Activated T-helper 9 cell treated with anti-CD3 and anti-CD28 coated beads, Interleukin-2, amount 50 U/mL, for 16 hours (primary cell): ENCODE measurements around the gene PPM1E.
A peak's percentile ranks its signal among the peaks of the same experiment; 100 is the strongest.
"Not testable (repeated sequence)": the region's sequence is repeated elsewhere in the genome, so short reads cannot be mapped to it uniquely, and the experiment has no call there.

Source experiments
- DNase-seq: peaks from one replicate; pipeline ENCODE4 v3.0.0-alpha.2; 2020; ENCODE audit warnings: low read depth

PPM1E gene

DNA sequence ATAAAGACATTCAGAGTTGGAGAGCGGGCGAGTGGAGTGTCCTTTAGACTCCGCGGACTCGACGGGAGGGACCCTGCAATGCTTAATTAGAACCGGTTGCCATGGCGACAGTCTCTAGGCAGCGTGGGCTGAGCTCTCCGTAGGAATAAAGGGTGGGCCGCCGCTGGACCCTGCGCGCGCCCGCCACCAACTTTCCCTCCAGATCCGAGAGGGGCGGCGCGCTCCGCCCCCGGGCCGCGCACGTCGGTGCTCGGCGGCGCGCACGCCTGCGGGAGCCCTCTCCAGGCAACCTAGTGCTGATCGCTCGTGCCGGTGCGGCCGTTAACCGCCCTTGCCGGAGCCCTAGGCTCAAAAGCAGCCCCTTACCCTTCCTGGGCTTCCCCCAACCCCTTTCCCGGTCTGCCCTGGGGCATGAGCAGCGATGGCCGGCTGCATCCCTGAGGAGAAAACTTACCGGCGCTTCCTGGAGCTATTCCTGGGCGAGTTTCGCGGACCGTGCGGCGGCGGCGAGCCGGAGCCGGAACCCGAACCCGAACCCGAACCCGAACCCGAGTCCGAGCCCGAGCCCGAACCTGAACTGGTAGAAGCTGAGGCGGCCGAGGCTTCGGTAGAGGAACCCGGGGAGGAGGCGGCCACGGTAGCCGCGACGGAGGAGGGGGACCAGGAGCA lies at the start of gene PPM1E:
PPM1E (plus strand) TSS at position 278 of the 669 bp plus-strand sequence.
- DNase-seq, result peak; percentile 27

DNA sequence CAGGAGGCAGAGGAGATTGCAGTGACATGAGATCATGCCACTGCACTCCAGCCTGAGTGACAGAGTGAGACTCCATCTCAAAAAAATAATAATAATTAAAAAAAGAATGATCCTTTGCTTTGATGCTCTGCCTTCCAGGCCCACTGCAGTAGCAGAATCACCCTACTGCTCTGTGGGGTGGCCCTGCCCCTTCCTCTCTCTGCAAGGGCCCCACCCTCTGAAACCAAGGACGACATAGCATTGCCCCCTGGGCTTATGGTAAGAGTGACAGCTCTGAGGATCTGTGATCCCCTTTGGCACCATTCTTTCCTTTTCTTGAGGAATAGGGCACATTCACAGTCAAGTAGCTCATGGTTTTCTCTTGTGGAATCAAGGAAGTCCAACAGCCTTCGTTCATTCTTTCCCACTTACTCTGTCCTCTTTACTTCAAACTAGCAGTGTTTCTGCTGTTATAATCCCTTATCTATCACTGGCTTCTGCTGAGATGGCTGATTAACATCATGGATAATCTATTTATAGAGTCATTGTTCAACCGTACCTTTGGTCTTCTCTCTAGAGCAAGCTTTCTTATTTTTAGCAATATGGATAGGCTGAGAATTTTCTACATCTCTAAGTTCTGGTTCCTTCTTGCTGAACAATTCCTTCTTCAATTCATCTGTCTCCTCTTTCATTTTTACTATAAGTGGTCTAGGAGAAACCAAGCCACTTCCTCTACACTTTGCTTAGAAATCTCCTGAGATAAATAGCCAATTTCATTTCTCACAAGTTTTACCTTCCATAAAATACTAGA lies 49.1 kb upstream of the PPM1E start:
- DNase-seq, result no peak

GRCh38 chr17:58710948-58711552 lies 44.6 kb upstream of the PPM1E start:
- DNase-seq, result no peak

GRCh38 chr17:58722274-58722673 lies 33.4 kb upstream of the PPM1E start:
- DNase-seq, result no peak

DNA sequence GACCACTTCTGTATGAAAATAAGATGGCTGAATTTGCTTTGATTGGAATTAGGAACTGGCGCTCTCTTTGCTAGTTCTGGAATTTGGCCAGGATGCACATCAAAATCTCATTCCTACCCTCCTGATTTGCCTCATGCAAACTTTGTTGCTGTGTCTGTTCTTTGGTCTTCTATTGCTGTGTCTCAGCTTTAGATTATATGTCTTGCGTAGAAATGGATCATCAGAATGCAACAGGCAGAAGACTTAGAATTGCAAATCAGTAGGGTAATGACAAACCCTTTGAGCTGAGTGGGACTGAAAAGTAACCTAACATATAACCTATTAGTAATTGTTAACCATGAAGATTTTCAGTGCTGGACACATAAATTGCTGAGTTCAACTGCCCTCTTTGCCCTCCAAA lies 33.0 kb upstream of the PPM1E start:
- DNase-seq, result no peak

GRCh38 chr17:58728798-58729197 lies 26.9 kb upstream of the PPM1E start:
- no peak for DNase-seq

DNA sequence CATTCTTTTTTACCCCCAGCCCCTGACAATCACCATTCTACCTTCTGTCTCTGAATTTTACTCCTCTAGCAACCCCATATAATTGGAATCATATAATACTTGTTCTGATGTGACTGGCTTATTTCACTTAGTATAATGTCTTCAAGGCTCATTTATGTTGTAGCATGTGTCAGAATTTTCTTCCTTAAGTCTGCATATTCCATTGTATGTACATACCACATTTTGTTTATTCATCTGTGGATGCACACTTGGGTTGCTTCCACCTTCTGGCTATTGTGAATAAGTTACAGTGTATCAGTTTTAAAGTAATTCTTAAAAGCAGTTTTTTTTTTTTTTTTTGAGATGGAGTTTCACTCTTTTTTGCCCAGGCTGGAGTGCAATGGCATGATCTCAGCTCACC lies 24.7 kb upstream of the PPM1E start:
- no peak for DNase-seq

GRCh38 chr17:58734040-58734439 lies 21.6 kb upstream of the PPM1E start:
- no peak for DNase-seq

DNA sequence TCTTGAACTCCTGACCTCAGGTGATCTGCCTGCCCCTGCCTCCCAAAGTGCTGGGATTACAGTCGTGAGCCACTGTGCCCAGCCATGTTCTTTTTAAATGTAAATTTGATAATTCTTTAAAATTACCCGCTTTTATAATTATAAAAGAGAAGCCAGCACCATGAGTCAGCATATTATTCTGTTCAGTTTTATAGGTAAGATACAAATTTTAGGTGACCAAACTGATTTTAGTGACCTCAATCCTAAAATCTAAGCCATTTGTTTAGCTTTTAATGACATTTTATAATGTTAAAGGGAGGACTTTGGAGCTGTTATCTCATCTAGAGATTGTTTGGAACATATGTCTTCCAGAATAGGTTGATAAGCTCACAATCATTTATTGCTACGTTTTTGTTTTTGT lies 20.8 kb upstream of the PPM1E start:
- DNase-seq, result no peak

- DNase-seq, result no peak
Measured at GRCh38 chr17:58741121-58741625, 14.5 kb upstream of the PPM1E start.

DNA sequence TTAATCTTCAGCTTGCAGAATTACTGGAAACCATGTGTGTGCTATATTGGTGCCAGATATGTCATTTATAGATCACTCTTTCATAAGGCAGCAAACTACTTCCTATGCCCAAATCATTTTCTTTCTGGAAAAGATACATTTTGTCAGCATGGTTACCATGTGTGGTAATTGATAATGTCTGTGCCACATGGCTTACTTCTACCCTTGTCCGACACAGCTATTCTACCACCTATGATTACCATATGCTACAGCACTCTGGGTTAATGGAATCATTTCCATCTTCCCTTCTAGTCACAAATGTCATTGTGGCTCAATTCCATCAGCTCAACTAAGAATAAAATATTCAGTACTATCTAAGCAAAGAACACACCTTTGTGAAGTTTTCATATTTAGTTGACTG lies 8.0 kb upstream of the PPM1E start:
- DNase-seq, result no peak

- not testable (repeated sequence) for DNase-seq
Measured at GRCh38 chr17:58749627-58750026, 6.0 kb upstream of the PPM1E start.

DNA sequence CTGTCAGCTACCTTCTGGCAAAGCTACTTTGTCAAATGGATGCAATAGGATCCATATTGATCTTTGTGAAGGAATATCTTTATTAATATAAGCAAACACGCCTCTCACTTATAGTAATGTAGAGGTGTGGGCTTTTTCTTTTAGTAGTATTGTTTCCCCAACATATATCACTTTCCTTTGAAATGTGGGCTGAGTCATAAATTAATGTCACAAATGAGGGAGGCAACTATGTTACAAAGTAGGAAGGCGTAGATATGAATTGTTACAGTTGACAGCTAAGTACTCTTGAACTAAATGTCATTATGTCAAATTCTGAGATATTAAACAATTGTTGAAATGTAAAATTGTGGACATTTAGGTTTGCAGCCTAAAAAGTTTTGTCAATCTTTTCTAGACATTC lies 2.6 kb upstream of the PPM1E start:
- no peak for DNase-seq

DNA sequence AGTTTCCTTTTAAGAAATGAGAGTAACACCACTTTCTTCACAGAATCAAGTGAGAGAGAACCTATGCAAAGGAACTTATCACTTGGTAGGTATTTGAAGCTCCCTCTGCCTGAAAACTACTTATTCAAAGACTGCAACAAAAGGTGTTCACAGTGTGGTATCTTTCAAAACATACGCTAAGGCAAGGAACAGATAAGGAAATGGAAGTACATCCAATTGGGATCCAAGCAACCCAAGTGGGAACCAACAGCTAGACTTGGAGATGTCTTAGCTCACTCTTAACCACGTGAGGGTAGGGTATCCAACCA lies 431 bp upstream of the PPM1E start:
- no peak for DNase-seq

DNA sequence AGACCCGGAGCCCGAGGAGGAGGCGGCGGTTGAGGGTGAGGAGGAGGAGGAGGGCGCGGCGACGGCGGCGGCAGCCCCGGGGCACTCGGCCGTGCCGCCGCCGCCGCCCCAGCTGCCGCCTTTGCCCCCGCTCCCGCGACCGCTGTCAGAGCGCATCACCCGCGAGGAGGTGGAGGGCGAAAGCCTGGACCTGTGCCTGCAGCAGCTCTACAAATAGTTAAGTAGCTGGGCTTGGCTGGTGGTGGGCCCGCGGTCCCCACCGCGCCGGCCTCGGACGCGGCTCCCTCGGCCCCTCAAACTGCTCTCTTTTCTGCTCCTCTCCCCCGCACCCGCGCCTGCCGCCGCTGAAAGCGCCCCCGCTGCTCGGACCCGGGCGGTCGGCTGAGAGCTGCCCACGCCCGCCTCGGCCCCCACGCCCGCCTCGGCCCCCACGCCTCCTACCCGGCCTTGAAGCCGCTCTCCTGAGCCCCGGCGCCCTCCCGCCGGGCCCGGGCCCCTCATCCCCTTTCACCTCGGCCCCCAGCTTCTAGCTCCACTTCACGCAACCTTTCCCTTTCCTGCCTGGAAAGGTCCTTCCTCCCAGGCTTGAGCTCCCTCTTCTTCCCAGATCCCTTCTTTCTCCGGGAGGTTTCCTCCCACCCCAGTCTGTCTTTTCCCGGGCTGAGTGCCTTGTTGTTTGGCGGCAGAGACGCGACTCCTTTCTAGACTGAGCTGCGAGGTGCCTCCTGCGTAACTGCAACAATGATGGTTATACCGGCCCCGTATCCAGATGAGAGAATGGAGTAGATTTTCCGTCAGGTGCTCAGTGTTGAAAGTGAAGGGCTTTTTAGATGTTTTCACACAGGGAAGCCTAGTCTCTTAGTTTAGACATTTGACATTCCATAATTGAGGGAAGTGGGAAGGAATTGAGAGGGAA lies 850 bp downstream of the PPM1E start:
- no peak for DNase-seq

GRCh38 chr17:58757162-58757613 lies 1.5 kb downstream of the PPM1E start:
- no peak for DNase-seq

DNA sequence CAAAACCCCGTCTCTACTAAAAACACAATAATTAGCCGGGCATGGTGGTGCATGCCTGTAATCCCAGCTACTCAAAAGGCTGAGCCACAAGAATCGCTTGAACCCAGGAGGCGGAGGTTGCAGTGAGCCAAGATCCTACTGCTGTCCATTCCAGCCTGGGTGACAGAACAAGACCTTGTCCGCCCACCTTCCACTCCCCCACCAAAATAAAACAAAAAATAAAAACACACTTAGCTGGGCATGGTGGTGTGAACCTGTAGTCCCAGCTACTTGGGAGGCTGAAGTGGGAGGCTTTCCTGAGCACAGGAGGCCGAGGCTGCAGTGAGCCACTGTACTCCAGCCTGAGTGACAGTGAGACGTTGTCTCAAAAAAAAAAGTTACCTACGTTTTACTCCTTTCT lies 3.2 kb downstream of the PPM1E start:
- no peak for DNase-seq

GRCh38 chr17:58759522-58759921 lies 3.9 kb downstream of the PPM1E start:
- no peak for DNase-seq

DNA sequence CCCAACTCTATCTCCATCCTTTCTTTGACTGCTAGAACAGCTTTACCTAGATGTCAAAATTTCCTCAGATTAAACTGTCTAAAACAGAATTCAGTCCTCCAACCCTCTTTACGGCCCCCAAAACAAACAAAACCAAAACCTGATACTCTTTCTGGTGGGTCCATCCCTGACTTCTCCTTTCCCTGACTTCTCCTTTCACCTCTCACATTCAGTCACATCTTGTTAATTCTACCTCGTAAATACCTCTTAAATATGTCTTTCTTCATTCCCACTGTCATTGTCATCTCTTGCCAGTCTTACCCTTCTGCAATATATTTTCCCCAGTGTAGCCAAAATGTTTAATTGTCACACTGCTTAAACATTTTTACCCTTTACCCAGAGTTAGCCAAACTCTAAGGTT lies 4.6 kb downstream of the PPM1E start:
- no peak for DNase-seq

DNA sequence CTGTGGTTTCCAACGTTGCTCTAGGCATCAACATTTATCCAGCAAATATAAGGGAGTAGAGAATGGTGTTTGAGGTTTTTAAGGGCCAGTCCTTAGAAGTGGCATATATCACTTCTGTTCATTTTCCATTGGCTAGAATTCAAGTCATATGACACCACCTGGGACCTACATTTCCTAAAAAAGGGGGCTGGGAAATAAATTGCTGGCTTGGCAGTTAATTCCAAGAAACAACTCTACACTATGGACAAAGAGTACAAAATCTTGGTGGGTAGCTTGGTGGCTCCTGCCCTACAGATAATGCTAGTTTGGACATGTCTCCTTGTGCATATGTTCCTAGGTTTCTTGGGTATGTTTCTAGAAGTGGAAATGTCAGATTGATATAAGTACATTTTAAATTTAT lies 7.6 kb downstream of the PPM1E start:
- DNase-seq, result no peak

GRCh38 chr17:58764373-58764772 lies 8.7 kb downstream of the PPM1E start:
- DNase-seq, result no peak

DNA sequence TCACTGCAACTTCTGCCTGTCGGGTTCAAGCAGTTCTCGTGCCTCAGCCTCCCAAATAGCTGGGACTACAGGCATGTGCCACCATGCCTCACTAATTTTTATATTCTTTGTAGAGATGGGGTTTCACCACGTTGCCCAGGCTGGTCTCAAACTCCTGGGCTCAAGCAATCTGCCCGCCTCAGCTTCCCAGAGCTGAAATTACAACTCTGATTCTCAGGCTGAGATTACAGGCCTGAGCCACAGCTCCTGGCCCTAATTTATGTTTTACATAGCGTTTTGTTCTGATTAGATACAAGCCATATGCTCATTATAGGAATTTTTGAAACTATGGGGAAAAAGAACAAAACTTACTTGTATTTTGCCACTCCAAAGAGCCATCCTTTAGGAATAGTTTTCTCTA lies 22.8 kb downstream of the PPM1E start:
- DNase-seq, result not testable (repeated sequence)
